GM21737 (cell line): ENCODE data around the gene ATAD2B.
A peak's percentile ranks its signal among the peaks of the same experiment; 100 is the strongest.
"Not testable (repeated sequence)": the region's sequence is repeated elsewhere in the genome, so short reads cannot be mapped to it uniquely, and the experiment has no call there.

Experiments used
- ATAC-seq: cut with Tn5 transposase; IDR thresholded peaks from one replicate; pipeline ENCODE4 v1.9.1; 2021; ENCODE audit warnings: mild to moderate bottlenecking, moderate library complexity; ENCODE audit not compliant: unreplicated experiment

ATAD2B gene

GRCh38 chr2:23926750-23927571 lies at the start of gene ATAD2B:
Gene ATAD2B (minus strand): TSS chr2:23927123. CDS start chr2:23926770, 353 bp downstream.
- peak; percentile 73 for ATAC-seq

GRCh38 chr2:23967846-23968245 lies 40.9 kb upstream of the ATAD2B start:
- ATAC-seq, result no peak

- ATAC-seq, result no peak
These were observed 27.5 kb upstream of the ATAD2B start for GRCh38 chr2:23954325-23955014.

GRCh38 chr2:23953625-23954024 lies 26.7 kb upstream of the ATAD2B start:
- no peak for ATAC-seq

GRCh38 chr2:23952558-23952957 lies 25.6 kb upstream of the ATAD2B start:
- not testable (repeated sequence) for ATAC-seq

GRCh38 chr2:23947350-23947749 lies 20.4 kb upstream of the ATAD2B start:
- ATAC-seq, result no peak

GRCh38 chr2:23944976-23945375 lies 18.1 kb upstream of the ATAD2B start:
- no peak for ATAC-seq

GRCh38 chr2:23944527-23944926 lies 17.6 kb upstream of the ATAD2B start:
- no peak for ATAC-seq

- no peak for ATAC-seq
These were observed 16.7 kb upstream of the ATAD2B start for GRCh38 chr2:23943666-23944065.

- no peak for ATAC-seq
These were observed 14.7 kb upstream of the ATAD2B start for GRCh38 chr2:23941644-23942043.

GRCh38 chr2:23940718-23941620 lies 14.0 kb upstream of the ATAD2B start:
- ATAC-seq, result peak; percentile 59

GRCh38 chr2:23939987-23940717 lies 13.2 kb upstream of the ATAD2B start, which contains the start of gene UBXN2A:
Gene UBXN2A (plus strand): TSS chr2:23940463. CDS start chr2:23958315, 17,852 bp downstream.
- ATAC-seq, result peak; percentile 78

GRCh38 chr2:23934259-23934658 lies 7.3 kb upstream of the ATAD2B start:
- no peak for ATAC-seq

- peak; percentile 21 for ATAC-seq
These were observed 603 bp downstream of the ATAD2B start for GRCh38 chr2:23926290-23926749.

GRCh38 chr2:23925702-23926289 lies 1.1 kb downstream of the ATAD2B start:
- ATAC-seq, result peak; percentile 59

GRCh38 chr2:23924589-23925359 lies 2.1 kb downstream of the ATAD2B start:
- ATAC-seq, result no peak

GRCh38 chr2:23918837-23919489 lies 8.0 kb downstream of the ATAD2B start:
- ATAC-seq, result no peak

- ATAC-seq, result no peak
These were observed 10.1 kb downstream of the ATAD2B start for GRCh38 chr2:23916727-23917405.
